SH-SY5Y (cell line): ENCODE data around the gene DAB1.
A peak's percentile ranks its signal among the peaks of the same experiment; 100 is the strongest.

Source experiments
- GATA2 ChIP-seq: IDR thresholded peaks from 2 replicates; pipeline ENCODE4 v1.6.1; 2011; ENCODE audit warnings: mild to moderate bottlenecking, low read depth, low read length
- GATA3 ChIP-seq: IDR thresholded peaks from 2 replicates; pipeline ENCODE4 v1.6.1; 2011; ENCODE audit warnings: low read depth, mild to moderate bottlenecking, low read length, moderate library complexity

Gene DAB1

DNA sequence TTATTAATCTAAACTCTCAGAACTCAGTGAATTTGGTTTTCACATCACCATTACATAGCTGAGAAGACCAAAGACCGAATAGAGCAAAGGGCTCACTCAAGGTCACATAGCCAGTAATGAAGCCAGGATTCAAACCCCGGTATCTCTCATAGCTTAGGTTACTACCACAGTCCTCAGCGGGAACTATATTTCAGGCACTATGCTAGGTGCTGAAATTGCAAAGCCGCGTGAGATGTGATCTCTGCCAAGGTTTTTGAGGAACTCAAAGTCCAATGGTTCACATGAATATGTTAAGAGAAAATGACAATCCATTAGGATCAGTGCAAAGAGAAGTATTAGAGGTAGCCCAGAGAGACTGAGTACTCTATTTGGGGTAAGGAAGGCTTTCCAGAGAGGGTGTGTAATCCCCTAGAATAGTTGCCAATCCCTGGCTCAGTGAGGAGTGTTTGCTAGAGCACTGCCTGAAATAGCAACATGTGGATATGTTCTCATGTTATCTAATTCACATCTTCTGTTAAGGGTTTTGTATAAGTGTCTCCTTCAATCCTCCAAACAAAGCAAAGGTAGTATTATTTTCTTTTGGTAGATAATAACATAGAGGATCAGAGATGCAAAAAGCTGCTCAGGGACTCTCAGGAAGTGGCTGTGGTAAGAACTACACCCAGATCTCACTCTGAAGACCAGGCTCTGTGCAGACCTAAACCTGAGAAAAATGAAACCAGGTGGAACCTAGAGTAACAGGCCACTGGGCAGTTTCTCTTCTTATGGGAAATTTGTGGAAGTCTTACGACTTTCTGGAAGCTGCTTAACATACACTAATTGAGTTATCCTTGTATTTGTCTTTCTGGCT, 365.0 kb downstream of the DAB1 start:
- TF ChIP-seq GATA3 (no peak), GATA2 (no peak)

DNA sequence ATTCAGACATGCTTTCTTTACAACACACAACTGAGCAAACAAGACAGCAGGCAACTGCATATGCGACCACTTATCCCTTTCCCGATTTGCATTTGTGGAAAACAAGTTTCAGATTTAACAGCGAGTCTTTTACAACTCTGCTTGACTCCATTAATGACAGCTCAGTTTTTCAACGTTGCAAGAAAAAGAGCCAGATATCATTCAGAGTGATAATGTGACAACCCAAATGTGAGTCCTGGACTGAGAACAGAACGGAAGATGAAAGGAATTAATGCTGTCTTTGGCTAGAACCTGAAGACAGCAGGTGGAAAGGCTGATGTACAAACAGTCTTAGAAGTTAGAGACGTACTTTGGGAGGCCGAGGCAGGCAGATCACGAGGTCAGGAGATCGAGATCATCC, 375.0 kb downstream of the DAB1 start:
- TF ChIP-seq GATA2 (no peak), GATA3 (no peak)

DNA sequence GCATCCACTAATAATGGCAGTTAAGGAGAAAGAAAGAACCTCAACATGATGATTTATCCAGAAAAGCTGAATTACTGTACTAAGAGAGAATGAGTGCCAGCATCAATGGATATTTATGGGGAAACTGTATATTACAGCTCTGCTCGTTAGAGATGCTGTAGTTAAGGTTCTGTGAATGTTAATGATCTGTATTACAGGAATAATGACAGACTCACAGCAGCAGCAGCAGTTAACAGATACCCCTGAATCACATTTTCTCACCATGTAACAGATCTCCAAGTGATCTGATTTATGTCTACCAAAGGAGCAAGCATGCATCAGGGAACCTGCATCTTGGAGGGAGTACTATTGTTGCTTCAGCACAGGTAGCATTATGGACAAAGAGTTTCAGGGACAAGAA, 377.4 kb downstream of the DAB1 start:
- no peak for TF ChIP-seq GATA3
- no peak for TF ChIP-seq GATA2

DNA sequence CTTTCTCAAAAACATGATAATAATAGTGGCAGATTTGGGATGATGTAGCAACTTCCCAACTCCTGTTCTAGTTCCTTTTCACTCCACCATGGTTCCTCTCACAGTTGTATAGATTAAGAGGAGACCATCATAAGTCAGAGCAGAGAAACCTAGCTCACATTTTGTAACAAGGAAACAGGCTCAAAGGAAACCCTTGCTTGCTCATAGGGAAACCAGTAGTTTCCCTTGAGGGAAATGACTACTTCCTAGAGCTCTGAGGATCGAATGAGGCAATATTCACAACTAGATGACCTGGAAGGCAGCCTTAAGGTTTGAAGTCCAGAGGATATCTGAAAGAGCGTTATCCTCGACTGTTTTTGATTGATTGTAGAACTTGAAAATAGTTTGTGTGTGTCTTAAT, 382.0 kb downstream of the DAB1 start:
- TF ChIP-seq GATA3 (no peak), GATA2 (no peak)

DNA sequence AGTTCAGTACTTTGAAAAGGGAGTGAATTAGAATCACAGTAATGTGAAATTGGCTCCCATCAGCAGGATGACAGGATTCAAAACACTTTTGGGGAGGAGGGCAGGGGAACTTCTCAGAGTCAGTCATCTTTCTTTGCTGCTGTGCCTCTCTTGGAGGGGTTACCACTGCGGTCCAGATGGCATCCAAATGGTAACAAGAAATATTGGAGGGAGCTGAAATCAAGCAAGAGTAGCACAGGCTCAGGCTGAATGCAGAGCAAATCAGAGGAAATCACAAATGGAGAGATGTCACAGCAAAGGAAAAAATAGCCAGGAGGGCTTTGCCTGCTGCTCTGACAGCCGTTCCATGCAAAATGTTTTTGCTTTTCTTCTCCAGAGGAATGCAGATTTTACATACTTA, 383.0 kb downstream of the DAB1 start:
- no peak for TF ChIP-seq GATA3
- no peak for TF ChIP-seq GATA2

DNA sequence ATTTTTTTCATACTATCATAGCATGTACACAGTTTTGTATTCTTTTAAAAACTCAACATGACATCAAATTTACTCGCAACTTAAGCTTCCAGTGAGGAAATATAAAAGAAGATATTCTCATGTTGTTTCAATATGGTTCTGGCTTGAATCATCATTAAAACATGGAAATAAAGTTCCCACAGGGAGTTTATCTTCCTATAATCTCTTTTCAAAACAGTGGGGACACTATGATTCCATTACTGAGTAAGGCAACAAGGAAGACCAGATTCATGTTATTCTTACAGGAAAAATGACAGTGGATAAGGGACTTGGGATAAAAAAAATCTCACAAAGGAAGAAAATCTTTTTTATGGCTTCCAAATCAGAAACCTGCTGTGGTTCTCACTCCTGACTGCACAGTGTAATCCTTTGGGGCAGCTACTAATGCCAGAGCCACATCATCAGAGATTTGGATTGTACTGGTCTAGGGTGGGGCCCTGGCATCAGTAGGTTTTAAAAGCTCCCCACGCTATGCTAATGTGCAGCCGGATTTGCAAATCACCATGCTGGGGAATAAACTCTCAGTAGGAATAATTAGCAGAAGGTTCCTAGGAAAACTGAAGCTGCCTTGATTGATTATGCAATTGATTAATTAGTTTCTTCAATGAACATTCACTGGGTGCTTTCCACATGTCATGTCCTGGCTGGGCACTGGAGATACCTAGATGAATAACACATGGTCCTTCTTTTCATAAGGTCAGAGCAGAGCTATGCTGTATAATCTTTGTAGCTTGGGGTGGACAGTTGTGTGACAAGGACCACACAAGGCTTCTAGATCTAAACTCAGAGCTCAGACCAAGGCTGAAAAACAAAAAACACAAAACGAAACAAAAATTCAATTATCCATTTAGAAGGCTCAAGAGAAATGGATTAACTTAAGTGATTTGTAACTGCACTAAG, 386.9 kb downstream of the DAB1 start:
- TF ChIP-seq GATA3 = no peak
- no peak for TF ChIP-seq GATA2

DNA sequence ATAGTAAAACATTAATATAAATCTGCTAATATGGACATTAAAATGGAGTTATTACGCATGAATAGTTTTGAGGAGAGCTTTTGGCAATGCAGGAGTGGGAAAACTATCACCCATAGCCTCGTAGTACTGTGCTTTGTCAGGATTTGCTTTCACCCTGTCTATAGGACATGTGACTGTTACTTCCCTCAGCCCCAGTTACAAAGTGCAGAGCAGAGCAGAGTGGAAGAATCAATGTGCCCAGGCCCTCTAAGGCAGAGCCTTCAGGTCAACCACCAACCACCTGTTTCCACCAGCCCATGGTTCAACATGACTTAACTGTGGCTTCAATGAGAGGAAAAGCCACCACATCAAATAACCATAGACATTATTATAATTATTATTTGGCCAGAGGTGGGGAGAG, 389.1 kb downstream of the DAB1 start:
- no peak for TF ChIP-seq GATA3
- no peak for TF ChIP-seq GATA2

DNA sequence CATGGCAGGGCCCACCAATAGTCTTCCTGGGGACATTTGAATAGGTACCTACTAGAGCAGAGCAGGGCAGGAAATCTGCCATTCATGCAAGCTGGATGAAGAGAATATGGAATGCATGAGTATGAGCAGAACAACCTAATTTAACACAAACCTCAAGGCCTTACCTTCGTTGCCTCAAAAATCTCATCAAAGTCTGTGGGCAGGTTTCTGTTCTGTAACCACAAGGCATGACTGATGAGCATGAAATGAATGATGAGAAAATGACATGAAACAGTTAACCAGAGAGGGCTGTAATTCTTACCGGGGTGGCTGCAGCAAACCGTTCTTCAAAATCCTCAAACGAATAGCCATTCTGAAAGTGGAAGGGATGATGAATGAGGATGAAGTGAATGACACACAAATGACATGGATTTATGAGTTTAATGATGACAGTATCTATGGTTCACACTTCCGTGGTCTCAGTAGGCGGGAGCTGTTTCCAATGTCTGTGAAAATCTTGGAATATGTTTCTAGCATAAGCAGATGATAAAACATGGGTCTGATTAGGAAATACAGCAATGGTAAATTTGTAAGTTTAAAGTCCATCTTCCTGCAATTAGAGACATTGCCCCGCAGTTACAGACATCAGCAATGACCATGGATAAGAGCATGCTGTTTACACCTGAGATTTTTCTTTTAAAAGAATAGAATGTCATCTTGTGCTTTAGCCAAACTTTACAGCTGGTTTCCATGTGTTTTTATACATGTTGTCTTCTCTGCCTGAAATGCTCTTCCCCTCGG, 390.4 kb downstream of the DAB1 start:
- TF ChIP-seq GATA3 = no peak
- no peak for TF ChIP-seq GATA2

DNA sequence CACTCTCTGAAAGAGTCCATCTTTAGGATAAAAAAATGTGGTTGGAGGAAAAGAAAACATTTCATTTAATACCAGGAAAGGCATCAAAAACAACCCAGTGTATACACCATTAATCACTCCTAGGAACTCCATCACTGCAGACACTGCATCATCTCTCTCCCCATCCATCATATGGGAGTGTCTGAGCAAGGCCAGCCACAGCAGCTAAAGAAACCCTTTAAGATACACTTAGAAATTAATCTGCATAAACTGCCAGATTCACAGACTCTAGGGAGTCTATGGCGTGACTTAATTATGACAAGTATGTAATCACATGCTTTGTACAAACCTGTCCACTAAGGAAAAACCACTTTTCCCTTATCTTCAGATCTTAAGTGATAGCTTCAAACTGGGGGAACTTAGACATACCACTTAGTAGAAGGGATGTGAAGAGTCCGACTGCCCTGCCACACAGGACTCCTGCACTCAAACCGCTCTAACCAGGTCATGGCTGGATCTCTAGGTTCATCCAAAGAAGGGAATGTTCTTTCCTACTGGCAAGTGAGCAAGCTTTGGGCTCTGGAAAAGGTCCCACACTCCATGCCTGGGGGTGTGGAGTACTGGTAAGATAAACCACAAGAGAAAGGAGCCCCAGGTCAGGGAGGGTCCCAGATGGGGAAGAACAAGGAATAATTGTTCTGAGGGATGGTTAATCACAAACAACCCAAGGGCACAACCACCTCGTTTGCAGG, 397.1 kb downstream of the DAB1 start:
- TF ChIP-seq GATA2 = 0 out of 2 replicates have a peak, but pooled peaks have one; percentile 11
- peak; percentile 25; the same call in 1 of the 2 replicates for TF ChIP-seq GATA3

DNA sequence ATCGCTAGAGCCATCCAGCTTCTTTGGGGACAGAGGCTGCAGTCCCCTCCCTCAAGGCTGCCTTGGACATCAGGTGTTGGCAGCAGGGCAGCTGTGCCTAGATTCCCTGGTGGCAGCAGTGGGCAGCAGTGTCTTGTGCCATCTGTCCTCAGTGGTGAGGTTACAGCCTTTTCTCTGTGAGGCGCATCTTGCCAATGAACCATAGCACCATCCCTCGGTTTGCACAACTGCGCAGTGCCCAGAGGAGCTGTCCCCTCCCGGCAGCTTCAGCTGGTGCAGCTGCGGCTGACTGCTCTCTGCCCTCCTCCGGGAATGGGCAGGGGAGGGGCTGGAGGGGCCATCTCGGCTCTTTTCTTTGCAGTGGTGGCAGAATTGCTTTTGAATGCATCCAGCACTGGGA, 399.0 kb downstream of the DAB1 start:
- TF ChIP-seq GATA3 (no peak), GATA2 (no peak)

DNA sequence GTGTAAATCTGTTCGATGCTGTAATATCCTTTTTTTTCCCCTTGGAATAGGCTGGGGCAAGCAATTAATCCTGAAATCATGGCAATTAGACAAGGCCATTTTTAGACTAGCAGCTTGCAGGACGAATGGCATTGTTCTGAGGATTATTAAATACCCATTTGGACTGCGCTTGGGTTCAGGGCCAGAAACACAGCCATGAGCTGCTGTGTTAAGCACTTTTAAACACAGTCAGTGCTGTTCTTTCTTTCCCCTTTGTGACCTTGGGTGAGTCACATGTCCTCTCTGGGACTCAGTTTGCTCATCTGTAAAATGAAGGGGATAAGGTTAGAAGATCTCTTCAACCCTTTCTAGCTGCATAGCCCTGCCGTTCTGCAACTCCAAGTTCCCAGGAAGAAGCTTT, 399.4 kb downstream of the DAB1 start:
- TF ChIP-seq GATA3 (no peak), GATA2 (no peak)

DNA sequence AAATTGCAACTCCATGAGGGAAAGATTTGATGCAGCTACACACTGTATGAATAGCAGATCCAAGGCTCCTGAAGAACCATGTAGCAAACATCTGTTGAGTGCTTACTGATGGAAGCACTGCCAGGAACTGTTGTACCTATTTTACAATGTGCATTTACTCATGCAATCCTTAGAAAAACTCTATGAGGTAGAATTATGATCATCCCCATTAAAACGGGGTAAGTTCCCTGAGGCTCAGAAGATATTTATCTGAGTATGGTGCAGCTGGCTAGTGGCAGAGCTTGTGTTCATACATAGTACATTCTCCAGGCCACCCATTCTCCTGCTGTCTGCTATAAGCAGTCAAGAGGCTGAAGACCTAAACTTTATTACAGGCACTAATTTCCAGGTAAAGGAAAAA, 403.6 kb downstream of the DAB1 start:
- TF ChIP-seq GATA3 (peak; percentile 70), GATA2 (peak; percentile 74; the same call in 1 of the 2 replicates)

DNA sequence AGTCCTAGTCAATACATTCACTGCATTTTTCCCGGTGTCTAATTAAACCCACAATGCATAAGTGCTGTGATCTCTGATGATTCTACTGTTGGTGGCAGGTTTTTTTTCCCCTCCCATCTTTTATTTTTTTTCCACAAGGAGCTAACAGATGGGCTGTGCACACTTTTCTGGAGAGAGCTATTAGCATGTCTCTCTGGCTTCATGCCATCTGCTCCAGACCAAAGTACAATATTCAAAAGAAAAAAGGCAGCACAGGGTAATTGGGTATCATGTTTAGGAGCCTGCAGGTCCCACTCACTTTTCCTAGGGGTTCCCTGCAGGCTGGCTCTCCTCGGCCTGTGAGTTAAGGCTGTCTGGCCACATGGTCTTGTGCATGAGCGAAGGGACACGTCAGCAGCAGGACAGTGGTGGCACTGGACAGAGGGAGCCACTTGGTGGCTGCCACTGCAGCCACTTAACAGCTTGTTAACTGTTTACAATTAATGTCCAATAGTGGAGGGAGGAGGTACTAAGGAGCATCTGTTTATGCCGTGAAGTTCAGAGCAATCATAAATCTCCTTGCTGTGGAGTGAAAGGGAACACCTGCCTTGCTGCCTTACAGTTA, 404.5 kb downstream of the DAB1 start:
- no peak for TF ChIP-seq GATA2
- TF ChIP-seq GATA3 = no peak
